Chondrocyte (in vitro differentiated cells): ENCODE results near the gene TBCEL. TPM values are rescaled to one million over a fixed set of nuclear protein-coding genes. Genes with fewer than 3 reads are reported as not detected.
A peak's percentile ranks its signal among the peaks of the same experiment; 100 is the strongest.

Experiments
- DNase-seq: peaks from one replicate; pipeline ENCODE4 v3.0.0; 2021; ENCODE audit warnings: mixed read lengths, low spot score
- H3K27ac Mint-ChIP-seq: one replicate; pipeline ENCODE4 v1.8.0; 2021; ENCODE audit warnings: mild to moderate bottlenecking, moderate library complexity, mixed read lengths; ENCODE audit not compliant: unreplicated experiment
- H3K27me3 Mint-ChIP-seq: 2 replicates; pipeline ENCODE4 v1.8.0; 2021; ENCODE audit warnings: low read depth, mixed read lengths
- H3K36me3 Mint-ChIP-seq: 2 replicates; pipeline ENCODE4 v1.8.0; 2021; ENCODE audit warnings: low read depth, mixed read lengths
- H3K4me1 Mint-ChIP-seq: 2 replicates; pipeline ENCODE4 v1.8.0; 2021; ENCODE audit warnings: low read depth, mild to moderate bottlenecking, mixed read lengths
- H3K4me3 Mint-ChIP-seq: one replicate; pipeline ENCODE4 v1.8.0; 2021; ENCODE audit warnings: mild to moderate bottlenecking, moderate library complexity, mixed read lengths; ENCODE audit not compliant: unreplicated experiment
- H3K9me3 Mint-ChIP-seq: 2 replicates; pipeline ENCODE4 v1.8.0; 2021; ENCODE audit warnings: low read depth, mixed read lengths
- long read RNA-seq: library from polyadenylated mRNA; stranded (forward); transcript quantifications from one replicate; pipeline ENCODE4 v2.0.0, GENCODE V29; 2021
- total RNA-seq: library from RNA; stranded (reverse); gene quantifications from 3 replicates; pipeline ENCODE4 v1.2.1, GENCODE V29; 2021
- TF ChIP-seq, protein P1 (sequence below): fragments of 200-600 bp; sonication (generic); IDR thresholded peaks from 2 replicates; pipeline ENCODE4 v1.5.0; 2021; ENCODE audit warnings: antibody characterized with exemption, mild to moderate bottlenecking, moderate library complexity

TBCEL gene, protein sequence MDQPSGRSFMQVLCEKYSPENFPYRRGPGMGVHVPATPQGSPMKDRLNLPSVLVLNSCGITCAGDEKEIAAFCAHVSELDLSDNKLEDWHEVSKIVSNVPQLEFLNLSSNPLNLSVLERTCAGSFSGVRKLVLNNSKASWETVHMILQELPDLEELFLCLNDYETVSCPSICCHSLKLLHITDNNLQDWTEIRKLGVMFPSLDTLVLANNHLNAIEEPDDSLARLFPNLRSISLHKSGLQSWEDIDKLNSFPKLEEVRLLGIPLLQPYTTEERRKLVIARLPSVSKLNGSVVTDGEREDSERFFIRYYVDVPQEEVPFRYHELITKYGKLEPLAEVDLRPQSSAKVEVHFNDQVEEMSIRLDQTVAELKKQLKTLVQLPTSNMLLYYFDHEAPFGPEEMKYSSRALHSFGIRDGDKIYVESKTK
- 29.6 to 34.4 TPM (median 31.1 TPM) in 3 replicates for total RNA-seq
- long read RNA-seq, full-length matches to known transcripts, result 28 of 45 reads
- long read RNA-seq, partial matches to known transcripts, result 1 of 45 reads
- long read RNA-seq, other reads (novel, unspliced or antisense), result 16 of 45 reads

DNA sequence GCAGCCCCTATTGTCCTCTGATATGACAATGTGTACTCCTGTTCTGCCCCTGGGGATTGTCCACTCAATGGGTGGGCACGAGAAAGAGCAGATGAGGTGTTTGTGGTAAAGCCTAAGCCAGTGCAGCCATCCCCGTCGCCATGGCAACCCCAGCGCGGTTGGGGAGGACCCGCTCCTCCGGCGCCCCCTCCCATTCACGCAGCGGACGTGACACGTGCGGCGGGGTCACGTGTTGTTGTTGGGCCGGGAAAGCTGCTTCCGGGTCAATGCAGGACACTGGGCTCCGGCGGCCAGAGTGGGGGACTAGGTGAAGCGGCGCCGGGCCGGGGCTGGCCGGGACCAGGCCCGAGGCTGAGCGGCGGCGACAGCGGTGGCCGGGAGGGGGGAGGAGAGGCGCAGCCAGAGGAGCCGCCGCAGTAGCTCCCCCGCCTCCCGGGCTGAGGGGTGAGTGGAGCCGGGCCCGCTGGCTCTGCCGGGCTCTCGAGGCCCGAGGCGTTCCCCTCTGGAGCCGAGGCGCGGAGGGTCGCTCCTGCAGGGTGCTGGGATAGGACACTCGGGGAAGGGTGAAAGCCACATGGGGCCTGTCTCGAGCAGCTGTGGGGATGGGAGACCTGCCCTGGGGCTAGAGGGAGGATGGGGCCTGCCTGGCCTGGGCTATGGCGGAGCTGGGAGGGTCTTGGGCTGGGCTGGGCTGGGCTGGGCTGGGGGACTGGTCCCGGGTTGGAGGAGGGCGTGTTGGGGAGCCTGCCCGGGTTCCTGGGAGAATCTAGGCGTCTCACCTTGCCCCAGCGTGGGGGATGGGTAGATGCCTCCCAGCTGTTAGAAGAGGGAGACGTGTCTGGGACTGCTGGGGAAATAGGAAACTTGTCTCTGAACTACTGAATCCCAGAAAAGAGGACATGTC lies at the start of gene TBCEL:
Gene TBCEL (plus strand): TSS at position 255 of the 904 bp plus-strand sequence. CDS start 21,589 bp downstream, outside the sequence.
- peak within 1 kb of the TSS; percentile 86 for H3K4me3 Mint-ChIP-seq
- TF ChIP-seq, protein P1, sequence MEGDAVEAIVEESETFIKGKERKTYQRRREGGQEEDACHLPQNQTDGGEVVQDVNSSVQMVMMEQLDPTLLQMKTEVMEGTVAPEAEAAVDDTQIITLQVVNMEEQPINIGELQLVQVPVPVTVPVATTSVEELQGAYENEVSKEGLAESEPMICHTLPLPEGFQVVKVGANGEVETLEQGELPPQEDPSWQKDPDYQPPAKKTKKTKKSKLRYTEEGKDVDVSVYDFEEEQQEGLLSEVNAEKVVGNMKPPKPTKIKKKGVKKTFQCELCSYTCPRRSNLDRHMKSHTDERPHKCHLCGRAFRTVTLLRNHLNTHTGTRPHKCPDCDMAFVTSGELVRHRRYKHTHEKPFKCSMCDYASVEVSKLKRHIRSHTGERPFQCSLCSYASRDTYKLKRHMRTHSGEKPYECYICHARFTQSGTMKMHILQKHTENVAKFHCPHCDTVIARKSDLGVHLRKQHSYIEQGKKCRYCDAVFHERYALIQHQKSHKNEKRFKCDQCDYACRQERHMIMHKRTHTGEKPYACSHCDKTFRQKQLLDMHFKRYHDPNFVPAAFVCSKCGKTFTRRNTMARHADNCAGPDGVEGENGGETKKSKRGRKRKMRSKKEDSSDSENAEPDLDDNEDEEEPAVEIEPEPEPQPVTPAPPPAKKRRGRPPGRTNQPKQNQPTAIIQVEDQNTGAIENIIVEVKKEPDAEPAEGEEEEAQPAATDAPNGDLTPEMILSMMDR, result no peak
- no peaks in the 10 kb centered on the region for H3K9me3 Mint-ChIP-seq
- H3K27ac Mint-ChIP-seq, result peak within 1 kb of the TSS; percentile 76
- peak; percentile 96 for DNase-seq
- H3K36me3 Mint-ChIP-seq, result no peaks in the 10 kb centered on the region
- H3K4me1 Mint-ChIP-seq, result peaks cover 21% of the 10 kb centered on the region
- peaks cover 4% of the 10 kb centered on the region for H3K27me3 Mint-ChIP-seq

DNA sequence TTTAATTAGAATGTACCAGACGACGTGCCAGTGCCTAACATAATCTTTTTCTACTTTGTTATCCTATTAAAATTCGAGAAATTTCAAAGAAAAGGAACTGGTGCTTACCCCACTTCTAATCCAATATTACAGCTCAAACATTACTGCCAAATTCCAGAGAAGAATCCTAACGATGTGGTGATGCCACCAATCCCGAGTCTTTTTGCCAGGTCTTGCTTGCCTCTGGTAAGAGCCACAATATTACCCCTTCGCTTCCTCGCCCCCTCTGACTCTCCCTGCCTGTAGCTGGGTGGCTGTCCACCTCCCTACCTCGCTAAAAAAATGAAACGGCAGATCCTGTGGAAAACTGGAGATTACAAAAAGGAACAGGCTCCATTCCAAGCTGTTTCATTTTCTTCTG lies 49.4 kb upstream of the TBCEL start:
- no peak for DNase-seq
- no peak overlapping the region for H3K4me3 Mint-ChIP-seq
- no peak overlapping the region for H3K27ac Mint-ChIP-seq
- no peaks in the 10 kb centered on the region for H3K36me3 Mint-ChIP-seq
- H3K4me1 Mint-ChIP-seq, result no peaks in the 10 kb centered on the region
- no peaks in the 10 kb centered on the region for H3K9me3 Mint-ChIP-seq
- TF ChIP-seq, protein P1, result no peak
- peaks cover 21% of the 10 kb centered on the region for H3K27me3 Mint-ChIP-seq

DNA sequence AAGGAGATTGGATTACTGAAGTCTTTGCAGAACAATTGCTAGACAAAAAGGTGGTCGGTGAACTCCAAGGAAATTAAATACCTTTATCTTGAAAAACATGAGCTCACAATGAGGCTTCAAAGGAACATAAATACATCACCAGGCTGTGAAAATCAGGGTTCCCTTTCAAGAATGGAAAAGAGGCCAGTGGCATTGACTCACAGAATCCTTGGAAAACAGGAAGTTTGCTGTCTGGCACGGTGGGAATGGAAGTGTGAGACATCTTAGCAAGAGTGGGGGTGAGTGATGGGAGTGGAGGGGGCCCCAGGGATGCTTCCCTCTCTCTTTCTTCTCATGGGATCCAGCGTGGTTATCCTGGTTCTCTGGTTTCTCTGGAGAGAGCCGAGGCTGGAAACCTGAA lies 48.9 kb upstream of the TBCEL start:
- no peak overlapping the region for H3K27ac Mint-ChIP-seq
- no peak overlapping the region for H3K4me3 Mint-ChIP-seq
- no peak for DNase-seq
- peaks cover 22% of the 10 kb centered on the region for H3K27me3 Mint-ChIP-seq
- H3K4me1 Mint-ChIP-seq, result no peaks in the 10 kb centered on the region
- no peaks in the 10 kb centered on the region for H3K9me3 Mint-ChIP-seq
- H3K36me3 Mint-ChIP-seq, result no peaks in the 10 kb centered on the region
- TF ChIP-seq, protein P1, result no peak

DNA sequence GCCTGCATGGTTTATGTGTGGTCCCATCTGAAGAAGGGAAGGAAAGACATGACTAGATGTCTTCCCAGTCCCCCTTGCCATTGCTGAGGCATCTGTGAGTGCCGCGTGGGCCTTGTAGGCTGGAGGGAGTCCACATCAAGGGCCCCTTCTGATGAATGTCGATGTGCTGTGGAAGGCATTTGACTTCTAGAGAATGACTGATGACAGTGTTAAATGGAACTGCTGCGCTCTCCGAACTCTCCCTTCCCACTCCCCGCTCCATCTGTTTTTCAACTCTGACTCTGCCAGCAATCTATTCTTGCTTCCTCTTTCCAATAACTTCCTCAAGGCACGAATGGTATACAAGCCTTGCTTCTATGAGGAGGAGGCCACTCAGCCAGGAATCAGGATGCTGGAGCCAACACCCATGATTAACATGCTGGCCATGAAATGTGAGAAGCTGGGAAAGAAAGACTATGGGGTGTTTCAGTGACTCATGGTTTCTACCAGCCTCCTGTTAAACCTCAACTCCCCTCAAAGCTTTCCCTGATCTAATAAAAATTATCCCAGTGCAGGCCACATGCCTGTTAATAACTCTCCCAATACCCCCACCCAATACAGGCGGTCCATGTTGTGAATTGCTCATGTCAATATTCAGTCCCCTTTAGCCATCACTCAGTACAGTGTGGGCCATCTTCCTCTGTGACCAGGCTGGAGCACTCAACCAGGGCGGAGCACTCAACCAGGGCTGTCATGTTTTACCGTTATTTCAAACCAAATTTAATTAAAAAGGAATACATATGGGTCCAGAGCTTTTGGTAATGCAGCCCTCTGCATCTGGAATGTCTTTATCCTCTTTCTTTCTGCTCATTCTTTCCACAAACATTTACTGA lies 46.4 kb upstream of the TBCEL start:
- Mint-ChIP-seq H3K9me3 (no peaks in the 10 kb centered on the region), H3K27me3 (peaks cover 14% of the 10 kb centered on the region)

More for the DNA sequence above, 46.4 kb upstream of the TBCEL start:
- Mint-ChIP-seq H3K36me3 (no peaks in the 10 kb centered on the region), H3K27ac (no peak overlapping the region), H3K4me3 (no peak overlapping the region), H3K4me1 (no peaks in the 10 kb centered on the region)
- TF ChIP-seq, protein P1, result no peak
- no peak for DNase-seq
